MM.1S (cell line): ENCODE results near the gene BICDL1.

ENCODE experiments used
- CTCF ChIP-seq: fragments of 300-600 bp; sonication (generic); IDR thresholded peaks from 2 replicates; pipeline ENCODE4 v1.5.1; 2016; ENCODE audit warnings: antibody characterized with exemption, low read length, mixed read lengths
- EZH2phosphoT487 ChIP-seq: fragments of 300-600 bp; sonication (generic); IDR thresholded peaks from 2 replicates; pipeline ENCODE4 v1.6.1; 2018; ENCODE audit warnings: antibody characterized with exemption, low read length

GRCh38 chr12:120013659-120014380 is 24.8 kb downstream of the BICDL1 start:
- no peak for TF ChIP-seq CTCF
- no peak for TF ChIP-seq EZH2phosphoT487
